SK-N-MC (cell line): ENCODE measurements around the gene SRGAP1.

Experiments
- EZH2 ChIP-seq: fragments of 200-600 bp; sonication (generic); IDR thresholded peaks from one replicate; pipeline ENCODE4 v1.6.1; 2017; ENCODE audit warnings: antibody characterized with exemption
- FOXP2 ChIP-seq: optimal IDR thresholded peaks from 2 replicates; pipeline ENCODE3; 2011; ENCODE audit warnings: mild to moderate bottlenecking, moderate library complexity; ENCODE audit not compliant: insufficient read depth; ENCODE audit errors: extremely low read length, control extremely low read depth
- POLR2AphosphoS5 ChIP-seq: IDR thresholded peaks from 2 replicates; pipeline ENCODE4 v1.6.1; 2012; ENCODE audit warnings: mild to moderate bottlenecking, low read depth, low read length, borderline replicate concordance

DNA sequence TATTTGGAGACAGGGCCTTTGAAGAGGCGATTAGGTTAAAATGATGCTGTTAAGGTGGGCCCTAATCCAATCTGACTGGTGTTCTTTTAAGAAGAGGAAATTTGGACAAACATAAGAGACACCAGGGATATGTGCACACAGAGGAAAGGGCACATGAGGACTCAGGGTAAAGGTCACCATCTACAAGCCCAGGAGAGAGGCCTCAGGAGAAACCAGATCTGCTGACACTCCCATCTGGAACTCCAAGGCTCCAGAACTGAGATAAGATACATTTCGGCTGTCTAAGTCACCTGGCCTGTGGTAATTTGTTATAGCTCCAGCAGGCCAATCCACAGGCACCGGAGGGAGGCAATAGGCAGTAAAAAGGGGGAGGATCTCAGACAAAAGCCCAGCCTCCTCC, 329.0 kb downstream of the SRGAP1 start:
- no peak for TF ChIP-seq EZH2
- no peak for TF ChIP-seq POLR2AphosphoS5
- TF ChIP-seq FOXP2 = no peak
